Activated T-cell treated with anti-CD3 and anti-CD28 coated beads for 48 hours (primary cell): Measurements from ENCODE around the gene RNF214.
A peak's percentile ranks its signal among the peaks of the same experiment; 100 is the strongest.

Source experiments
- DNase-seq: peaks from one replicate; pipeline ENCODE4 v3.0.0-alpha.2; 2020; ENCODE audit warnings: low read depth

Gene RNF214

GRCh38 chr11:117214404-117215110 lies 17.9 kb upstream of the RNF214 start:
- no peak for DNase-seq

- DNase-seq = no peak
Observed at GRCh38 chr11:117217141-117218084, 15.1 kb upstream of the RNF214 start.

GRCh38 chr11:117218133-117218915 lies 14.1 kb upstream of the RNF214 start:
- no peak for DNase-seq

GRCh38 chr11:117219001-117219400 lies 13.5 kb upstream of the RNF214 start:
- DNase-seq = no peak

GRCh38 chr11:117219455-117219854 lies 13.0 kb upstream of the RNF214 start:
- no peak for DNase-seq

- DNase-seq = no peak
Observed at GRCh38 chr11:117219995-117220394, 12.5 kb upstream of the RNF214 start.

- no peak for DNase-seq
Observed at GRCh38 chr11:117220568-117220967, 11.9 kb upstream of the RNF214 start.

- no peak for DNase-seq
Observed at GRCh38 chr11:117220999-117221774, 11.3 kb upstream of the RNF214 start.

- DNase-seq = no peak
Observed at GRCh38 chr11:117221775-117222517, 10.5 kb upstream of the RNF214 start.

GRCh38 chr11:117222991-117223740 lies 9.3 kb upstream of the RNF214 start:
- no peak for DNase-seq

GRCh38 chr11:117223741-117224689 lies 8.5 kb upstream of the RNF214 start:
- DNase-seq = no peak

GRCh38 chr11:117225553-117226170 lies 6.8 kb upstream of the RNF214 start:
- DNase-seq = no peak

- no peak for DNase-seq
Observed at GRCh38 chr11:117226388-117227385, 5.8 kb upstream of the RNF214 start.

GRCh38 chr11:117228091-117228490 lies 4.4 kb upstream of the RNF214 start:
- DNase-seq = no peak

- no peak for DNase-seq
Observed at GRCh38 chr11:117229411-117229810, 3.1 kb upstream of the RNF214 start.

GRCh38 chr11:117229931-117230285 lies 2.6 kb upstream of the RNF214 start:
- DNase-seq = no peak

- DNase-seq = peak; percentile 55
Observed at GRCh38 chr11:117230286-117230961, 2.0 kb upstream of the RNF214 start.
